ENCODE results near the gene BBS7. TPM values are rescaled to one million over a fixed set of nuclear protein-coding genes. Genes with fewer than 3 reads are reported as not detected.

The BBS7 gene
- 10 to 100 TPM; 13.9 to 17.6 TPM for total RNA-seq

- H3K36me3 Mint-ChIP-seq, result peaks cover 19 to 21% of the 10 kb centered on the region in 2 donors
- ATAC-seq, result peak; percentile 98 to 99
- peaks cover 0 to 7% of the 10 kb centered on the region in 2 donors for H3K9me3 Mint-ChIP-seq
- peak within 1 kb of the TSS; percentile 87 to 92 for H3K27ac Mint-ChIP-seq
- peak; percentile 95 for DNase-seq (ENCODE audit: low spot score in 2 of 2)
Measured at GRCh38 chr4:121869841-121870822, at the start of gene BBS7. Gene BBS7 (minus strand): TSS chr4:121870474. CDS start chr4:121870313, 161 bp downstream.

- Mint-ChIP-seq H3K27ac (no peak overlapping the region), H3K9me3 (peaks cover 0 to 7% of the 10 kb centered on the region in 2 donors), H3K36me3 (no peaks in the 10 kb centered on the region)
- ATAC-seq, result peak in 1 of 2 donors; percentile 91
- no peak for DNase-seq (ENCODE audit: low spot score in 2 of 2)
Measured at GRCh38 chr4:121913667-121914066, 43.4 kb upstream of the BBS7 start.

GRCh38 chr4:121908346-121908745 lies 38.1 kb upstream of the BBS7 start:
- no peak for DNase-seq (ENCODE audit: low spot score in 2 of 2)
- no peak for ATAC-seq
- Mint-ChIP-seq H3K27ac (no peak overlapping the region), H3K36me3 (no peaks in the 10 kb centered on the region), H3K9me3 (no peaks in the 10 kb centered on the region)

- ATAC-seq (peak; percentile 77 to 86), DNase-seq (ENCODE audit: low spot score in 2 of 2) (peak in 1 of 2 donors; percentile 55)
- Mint-ChIP-seq H3K36me3 (no peaks in the 10 kb centered on the region), H3K27ac (no peak overlapping the region), H3K9me3 (no peaks in the 10 kb centered on the region)
Measured at GRCh38 chr4:121900132-121900983, 30.1 kb upstream of the BBS7 start.

- Mint-ChIP-seq H3K36me3 (no peaks in the 10 kb centered on the region), H3K9me3 (no peaks in the 10 kb centered on the region), H3K27ac (no peak overlapping the region)
- DNase-seq (ENCODE audit: low spot score in 2 of 2), result no peak
- peak; percentile 44 to 49 for ATAC-seq
Measured at GRCh38 chr4:121898150-121898549, 27.9 kb upstream of the BBS7 start.

GRCh38 chr4:121888134-121888533 lies 17.9 kb upstream of the BBS7 start:
- no peaks in the 10 kb centered on the region for H3K36me3 Mint-ChIP-seq
- H3K9me3 Mint-ChIP-seq, result no peaks in the 10 kb centered on the region
- no peak for DNase-seq (ENCODE audit: low spot score in 2 of 2)
- no peak overlapping the region for H3K27ac Mint-ChIP-seq
- no peak for ATAC-seq

DNA sequence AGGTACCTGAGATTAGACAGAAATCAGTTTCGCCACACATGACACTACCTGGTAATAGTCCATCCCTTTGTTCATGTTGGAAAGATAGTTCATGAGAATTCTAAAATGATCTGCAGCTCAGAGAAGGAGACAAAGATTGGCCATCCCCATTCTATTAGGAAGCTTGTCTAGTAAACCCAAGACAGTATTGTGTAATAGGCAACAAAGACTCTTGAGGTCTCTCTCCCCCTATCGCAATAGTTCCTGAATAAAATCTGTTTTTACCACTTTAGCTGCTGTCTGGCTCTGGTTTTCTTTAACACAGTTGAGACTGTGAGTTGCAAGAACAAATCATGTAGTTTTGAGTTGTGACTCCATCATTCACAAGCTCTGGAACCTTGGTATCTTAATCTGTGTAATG lies 14.8 kb upstream of the BBS7 start:
- ATAC-seq (no peak), DNase-seq (ENCODE audit: low spot score in 2 of 2) (no peak)
- no peaks in the 10 kb centered on the region for H3K36me3 Mint-ChIP-seq
- H3K27ac Mint-ChIP-seq, result no peak overlapping the region
- no peaks in the 10 kb centered on the region for H3K9me3 Mint-ChIP-seq

DNA sequence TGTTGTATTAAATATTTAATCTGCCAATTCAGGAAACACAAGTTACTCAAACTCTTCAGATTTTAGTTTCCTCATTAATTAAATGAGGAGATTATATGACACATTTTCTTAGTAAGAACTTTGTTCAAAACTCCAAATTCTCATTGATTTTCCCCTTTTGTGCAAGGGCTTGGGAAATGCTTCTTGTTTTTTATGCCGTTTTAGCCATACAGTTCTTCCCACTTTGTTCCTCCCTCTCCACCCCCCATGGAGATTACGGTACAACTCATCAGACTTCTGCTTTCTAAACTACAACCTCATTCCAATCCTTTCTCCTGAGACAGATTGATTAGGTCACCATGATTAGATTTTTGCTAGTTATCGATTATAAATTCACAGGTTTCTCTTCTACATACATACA lies 10.9 kb upstream of the BBS7 start:
- no peak for ATAC-seq
- DNase-seq (ENCODE audit: low spot score in 2 of 2), result no peak
- no peaks in the 10 kb centered on the region for H3K9me3 Mint-ChIP-seq
- H3K36me3 Mint-ChIP-seq, result no peaks in the 10 kb centered on the region
- no peak overlapping the region for H3K27ac Mint-ChIP-seq

DNA sequence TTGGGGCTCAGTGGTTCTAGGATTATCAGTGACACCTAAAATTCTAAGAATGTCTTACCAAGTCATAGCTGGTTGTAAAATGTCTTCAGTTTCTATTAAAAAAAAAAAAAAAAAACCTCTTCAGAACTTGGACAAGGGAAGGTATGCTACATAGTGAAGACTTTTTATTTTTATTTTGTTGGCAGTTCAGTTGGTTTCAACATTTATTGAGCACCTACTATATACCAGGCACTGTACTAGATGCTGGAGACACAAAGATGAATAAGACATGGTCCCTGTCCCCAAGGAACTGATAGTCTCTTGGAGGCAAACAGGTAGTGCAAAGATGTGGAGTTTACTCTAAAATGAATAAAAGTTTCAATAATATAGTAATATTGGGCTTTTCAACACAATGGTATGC lies 8.9 kb upstream of the BBS7 start:
- DNase-seq (ENCODE audit: low spot score in 2 of 2), result no peak

DNA sequence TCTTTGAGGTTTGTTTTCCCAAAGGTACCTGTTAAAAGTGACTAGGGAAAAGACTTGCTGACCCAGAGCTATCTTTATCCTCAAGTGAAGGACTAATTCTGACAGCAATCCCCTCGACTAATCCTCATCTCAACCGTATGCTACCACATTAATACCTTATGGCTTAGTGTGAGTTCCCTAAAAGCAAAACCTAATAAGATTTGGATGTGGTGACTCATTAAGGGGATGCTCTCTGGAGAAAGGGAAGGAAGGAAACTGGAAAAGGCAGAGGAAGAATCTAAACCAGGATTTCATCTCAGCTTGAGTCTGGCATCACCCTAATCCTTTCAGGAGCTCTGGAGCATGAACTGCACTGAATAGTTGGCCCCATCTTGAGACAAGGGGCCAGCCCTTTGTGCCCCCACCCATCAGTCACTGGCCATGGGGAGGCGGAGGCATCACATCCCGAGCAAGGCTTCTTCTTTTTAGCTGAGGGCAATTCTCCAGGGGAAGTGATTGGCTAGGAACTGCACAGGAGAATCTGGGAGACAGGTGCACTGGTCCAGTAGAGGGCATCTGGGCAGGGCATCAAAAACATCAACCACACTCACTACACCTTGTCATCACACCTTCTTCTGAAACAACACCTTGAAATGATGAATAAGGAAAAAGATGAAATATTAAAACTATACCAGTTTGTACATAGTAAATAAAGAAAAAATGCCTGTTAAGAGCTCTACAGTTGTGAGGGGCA lies 6.9 kb upstream of the BBS7 start:
- no peak overlapping the region for H3K27ac Mint-ChIP-seq
- no peak for ATAC-seq
- DNase-seq (ENCODE audit: low spot score in 2 of 2), result no peak
- no peaks in the 10 kb centered on the region for H3K9me3 Mint-ChIP-seq
- H3K36me3 Mint-ChIP-seq, result no peaks in the 10 kb centered on the region

More for the DNA sequence above, 8.9 kb upstream of the BBS7 start:
- ATAC-seq, result no peak
- Mint-ChIP-seq H3K27ac (no peak overlapping the region), H3K36me3 (no peaks in the 10 kb centered on the region), H3K9me3 (no peaks in the 10 kb centered on the region)

DNA sequence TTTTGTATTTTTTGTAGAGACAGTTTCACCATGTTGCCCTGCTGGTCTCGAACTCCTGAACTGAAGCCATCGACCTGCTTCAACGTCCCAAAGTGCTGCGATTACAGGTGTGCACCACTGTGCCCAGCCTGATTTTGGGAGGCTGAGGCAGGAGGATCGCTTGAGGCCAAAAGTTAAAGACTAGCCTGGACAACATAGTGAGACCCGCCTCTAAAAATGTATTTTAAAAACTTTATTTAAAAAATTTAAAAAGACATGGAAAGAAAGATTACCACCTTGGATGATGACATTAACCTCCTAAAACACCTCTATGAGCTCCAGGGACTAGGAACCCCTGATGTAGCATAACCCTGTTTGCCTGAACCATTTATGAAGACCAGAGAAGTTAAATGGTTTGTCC lies 5.8 kb upstream of the BBS7 start:
- ATAC-seq (no peak), DNase-seq (ENCODE audit: low spot score in 2 of 2) (no peak)
- H3K27ac Mint-ChIP-seq, result no peak overlapping the region
- no peaks in the 10 kb centered on the region for H3K36me3 Mint-ChIP-seq
- no peaks in the 10 kb centered on the region for H3K9me3 Mint-ChIP-seq

GRCh38 chr4:121875652-121876051 lies 5.4 kb upstream of the BBS7 start:
- Mint-ChIP-seq H3K9me3 (no peaks in the 10 kb centered on the region), H3K36me3 (no peaks in the 10 kb centered on the region), H3K27ac (no peak overlapping the region)
- ATAC-seq (no peak), DNase-seq (ENCODE audit: low spot score in 2 of 2) (no peak)

DNA sequence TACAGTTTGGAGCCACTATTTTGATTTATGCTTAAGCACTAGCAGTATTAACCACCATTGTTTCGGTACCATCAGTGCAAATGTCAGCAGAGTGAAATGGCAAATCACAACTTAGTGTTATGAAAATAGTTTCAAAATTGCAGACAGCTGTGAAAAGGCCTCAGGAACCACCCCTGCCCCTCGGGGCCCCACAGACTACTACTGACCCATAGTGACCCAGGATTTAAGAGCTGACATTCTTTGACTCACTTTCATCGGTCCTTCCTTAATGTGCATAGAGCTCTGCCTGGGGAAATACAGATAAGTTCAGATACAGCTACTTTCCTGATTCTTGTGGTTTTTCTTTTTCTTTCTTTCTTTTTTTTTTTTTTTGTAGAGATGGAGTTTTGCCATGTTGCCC lies 3.3 kb upstream of the BBS7 start:
- no peak overlapping the region for H3K27ac Mint-ChIP-seq
- DNase-seq (ENCODE audit: low spot score in 2 of 2) (no peak), ATAC-seq (no peak)
- H3K36me3 Mint-ChIP-seq, result peaks cover 0 to 9% of the 10 kb centered on the region in 2 donors
- no peaks in the 10 kb centered on the region for H3K9me3 Mint-ChIP-seq

- ATAC-seq, result no peak
- no peak overlapping the region for H3K27ac Mint-ChIP-seq
- no peak for DNase-seq (ENCODE audit: low spot score in 2 of 2)
- peaks cover 0 to 7% of the 10 kb centered on the region in 2 donors for H3K9me3 Mint-ChIP-seq
- H3K36me3 Mint-ChIP-seq, result peaks cover 9 to 21% of the 10 kb centered on the region in 2 donors
Measured at GRCh38 chr4:121863799-121864198, 6.5 kb downstream of the BBS7 start.

DNA sequence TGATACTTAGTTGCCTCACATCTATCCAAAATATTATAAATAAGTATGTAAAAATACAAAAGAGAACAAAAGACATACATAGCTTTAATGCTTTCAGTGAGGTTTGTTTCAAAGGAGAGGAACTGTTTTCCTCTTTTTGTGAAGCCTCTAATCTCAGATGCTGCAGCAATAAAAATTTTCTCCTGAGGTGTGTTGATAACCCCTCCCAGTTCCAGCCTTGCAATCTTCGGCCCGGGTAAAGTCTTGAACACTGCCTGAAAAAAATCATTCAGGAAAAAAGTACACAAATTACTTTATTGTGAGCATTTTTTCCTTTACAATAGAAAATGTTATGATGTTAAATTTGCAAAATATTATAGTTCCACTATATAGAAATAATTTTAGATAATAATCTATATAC lies 8.8 kb downstream of the BBS7 start:
- ATAC-seq (no peak), DNase-seq (ENCODE audit: low spot score in 2 of 2) (no peak)
- H3K9me3 Mint-ChIP-seq, result no peaks in the 10 kb centered on the region
- H3K27ac Mint-ChIP-seq, result no peak overlapping the region
- peaks cover 9 to 10% of the 10 kb centered on the region in 2 donors for H3K36me3 Mint-ChIP-seq

DNA sequence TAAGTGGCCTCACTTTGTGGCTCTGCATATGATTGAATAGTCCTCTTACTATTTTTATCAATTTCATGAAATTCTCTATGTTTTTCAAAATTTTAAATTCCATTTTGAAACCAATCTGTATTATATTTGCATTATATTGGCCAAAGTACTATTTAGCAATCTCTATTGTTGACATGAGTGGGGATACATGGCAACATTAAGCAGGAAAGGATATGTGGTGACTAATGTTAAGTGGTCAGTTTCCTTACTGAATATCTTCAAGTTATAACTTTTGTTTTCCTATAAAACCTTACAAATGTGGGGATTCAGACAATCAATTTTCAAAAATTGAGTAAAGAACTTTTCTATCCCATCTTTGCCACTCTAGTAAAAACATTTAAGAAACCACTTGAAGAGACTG lies 10.2 kb downstream of the BBS7 start:
- no peak overlapping the region for H3K27ac Mint-ChIP-seq
- no peaks in the 10 kb centered on the region for H3K36me3 Mint-ChIP-seq
- no peak for ATAC-seq
- DNase-seq (ENCODE audit: low spot score in 2 of 2), result no peak
- H3K9me3 Mint-ChIP-seq, result no peaks in the 10 kb centered on the region

- no peak overlapping the region for H3K27ac Mint-ChIP-seq
- no peaks in the 10 kb centered on the region for H3K9me3 Mint-ChIP-seq
- ATAC-seq (no peak), DNase-seq (ENCODE audit: low spot score in 2 of 2) (no peak)
- H3K36me3 Mint-ChIP-seq, result no peaks in the 10 kb centered on the region
Measured at GRCh38 chr4:121851354-121851753, 18.9 kb downstream of the BBS7 start.
